Activated CD4-positive, alpha-beta T cell treated with anti-CD3 and anti-CD28 coated beads for 36 hours (primary cell): Measurements from ENCODE around the gene HMGCLL1. TPM values are rescaled to one million over a fixed set of nuclear protein-coding genes. Genes with fewer than 3 reads are reported as not detected.

Source experiments
- ATAC-seq: fragments of 200-7000 bp; cut with Tn5 transposase; one replicate; pipeline ENCODE4 v1.10.0; 2021; ENCODE audit warnings: mild to moderate bottlenecking, moderate library complexity
- CTCF ChIA-PET: fragments of 350-600 bp; sonication (Branson Sonifier 250); formaldehyde crosslinking; loops from one replicate; lab custom pipeline; 2021; ENCODE audit warnings: antibody characterized with exemption; lab: Charles Lee
- POLR2A ChIA-PET: fragments of 350-600 bp; sonication (Branson Sonifier 250); formaldehyde crosslinking; loops from one replicate; lab custom pipeline; 2021; ENCODE audit warnings: antibody characterized with exemption, inconsistent platforms; lab: Charles Lee
- DNase-seq: peaks from one replicate; pipeline ENCODE4 v3.0.0-alpha.2; 2020
- H3K27ac Mint-ChIP-seq: one replicate; pipeline ENCODE4 v1.8.0; 2021; ENCODE audit warnings: mixed read lengths
- H3K27me3 Mint-ChIP-seq: one replicate; pipeline ENCODE4 v1.8.0; 2021; ENCODE audit warnings: mixed read lengths
- H3K36me3 Mint-ChIP-seq: one replicate; pipeline ENCODE4 v1.8.0; 2021; ENCODE audit warnings: low read depth, mixed read lengths
- H3K4me1 Mint-ChIP-seq: one replicate; pipeline ENCODE4 v1.8.0; 2021; ENCODE audit warnings: mixed read lengths
- H3K4me3 Mint-ChIP-seq: one replicate; pipeline ENCODE4 v1.8.0; 2021; ENCODE audit warnings: mild to moderate bottlenecking, moderate library complexity, mixed read lengths
- H3K9me3 Mint-ChIP-seq: one replicate; pipeline ENCODE4 v1.8.0; 2021; ENCODE audit warnings: low read depth, mixed read lengths
- intact Hi-C, 2 experiments: fragments of 100-400 bp; cut with DNase I in 1 of 2; cut with micrococcal nuclease in 1 of 2; formaldehyde crosslinking; loops; one replicate each; pipeline versions ENCODE4 v1.14.2 to v1.15.1; 2022 to 2024; cut with DNase I, micrococcal nuclease
- total RNA-seq, 2 experiments: library from RNA; stranded (reverse); gene quantifications; one replicate each; pipeline ENCODE4 v1.2.3, GENCODE V29; 2021

The HMGCLL1 gene
- total RNA-seq, 2 experiments from 2014 or later, result not detected

GRCh38 chr6:55568808-55569439 lies 10.1 kb downstream of the HMGCLL1 start:
- no peaks in the 10 kb centered on the region for H3K4me1 Mint-ChIP-seq
- no peak overlapping the region for H3K27ac Mint-ChIP-seq
- ATAC-seq (no peak), DNase-seq (no peak)
- no peak overlapping the region for H3K4me3 Mint-ChIP-seq
- ChIA-PET POLR2A (no interaction called here), CTCF (interaction anchor here (1.2 kb wide), 1 partner anchor 11 kb away, joined by 3 read pairs; the partner anchor contains the start of gene HMGCLL1)
- H3K36me3 Mint-ChIP-seq, result no peaks in the 10 kb centered on the region
- intact Hi-C loops, result no loop called here
- H3K9me3 Mint-ChIP-seq, result peaks cover 7% of the 10 kb centered on the region
- no peaks in the 10 kb centered on the region for H3K27me3 Mint-ChIP-seq

- Mint-ChIP-seq H3K4me1 (no peaks in the 10 kb centered on the region), H3K36me3 (no peaks in the 10 kb centered on the region), H3K27ac (no peak overlapping the region), H3K9me3 (peaks cover 2% of the 10 kb centered on the region), H3K4me3 (no peak overlapping the region), H3K27me3 (no peaks in the 10 kb centered on the region)
- CTCF ChIA-PET, result no interaction called here
- no peak for ATAC-seq
- no peak for DNase-seq
- intact Hi-C loops, result no loop called here
- POLR2A ChIA-PET, result no interaction called here
These were observed 11.4 kb downstream of the HMGCLL1 start for GRCh38 chr6:55567558-55567957.

- Mint-ChIP-seq H3K4me3 (no peak overlapping the region), H3K4me1 (no peaks in the 10 kb centered on the region), H3K27ac (no peak overlapping the region), H3K36me3 (no peaks in the 10 kb centered on the region), H3K27me3 (no peaks in the 10 kb centered on the region), H3K9me3 (no peaks in the 10 kb centered on the region)
- no peak for ATAC-seq
- no peak for DNase-seq
- ChIA-PET POLR2A (no interaction called here), CTCF (no interaction called here)
- intact Hi-C loops, result no loop called here
These were observed 12.8 kb downstream of the HMGCLL1 start for GRCh38 chr6:55566036-55566710.

GRCh38 chr6:55562318-55562717 lies 16.7 kb downstream of the HMGCLL1 start:
- Mint-ChIP-seq H3K27me3 (no peaks in the 10 kb centered on the region), H3K27ac (no peak overlapping the region), H3K4me1 (no peaks in the 10 kb centered on the region), H3K36me3 (no peaks in the 10 kb centered on the region), H3K9me3 (no peaks in the 10 kb centered on the region), H3K4me3 (no peak overlapping the region)
- no peak for ATAC-seq
- ChIA-PET POLR2A (no interaction called here), CTCF (no interaction called here)
- DNase-seq, result no peak
- intact Hi-C loops, result no loop called here

- H3K27ac Mint-ChIP-seq, result no peak overlapping the region
- H3K4me1 Mint-ChIP-seq, result no peaks in the 10 kb centered on the region
- DNase-seq (no peak), ATAC-seq (no peak)
- H3K27me3 Mint-ChIP-seq, result no peaks in the 10 kb centered on the region
- no peaks in the 10 kb centered on the region for H3K9me3 Mint-ChIP-seq
- intact Hi-C loops, result no loop called here
- POLR2A ChIA-PET, result no interaction called here
- CTCF ChIA-PET, result interaction anchor here (0.7 kb wide), 1 partner anchor 141 kb away, joined by 3 read pairs; no protein-coding TSS in a partner anchor
- no peak overlapping the region for H3K4me3 Mint-ChIP-seq
- H3K36me3 Mint-ChIP-seq, result no peaks in the 10 kb centered on the region
These were observed 18.6 kb downstream of the HMGCLL1 start for GRCh38 chr6:55560290-55560885.

- H3K9me3 Mint-ChIP-seq, result no peaks in the 10 kb centered on the region
- no peak overlapping the region for H3K27ac Mint-ChIP-seq
- H3K36me3 Mint-ChIP-seq, result no peaks in the 10 kb centered on the region
- ChIA-PET POLR2A (no interaction called here), CTCF (no interaction called here)
- no peak overlapping the region for H3K4me3 Mint-ChIP-seq
- ATAC-seq (no peak), DNase-seq (no peak)
- no peaks in the 10 kb centered on the region for H3K4me1 Mint-ChIP-seq
- H3K27me3 Mint-ChIP-seq, result no peaks in the 10 kb centered on the region
- intact Hi-C loops, result no loop called here
These were observed 21.8 kb downstream of the HMGCLL1 start for GRCh38 chr6:55557146-55557545.

GRCh38 chr6:55545791-55546190 lies 33.2 kb downstream of the HMGCLL1 start:
- no peaks in the 10 kb centered on the region for H3K4me1 Mint-ChIP-seq
- H3K36me3 Mint-ChIP-seq, result no peaks in the 10 kb centered on the region
- intact Hi-C loops, result no loop called here
- ChIA-PET POLR2A (no interaction called here), CTCF (no interaction called here)
- no peaks in the 10 kb centered on the region for H3K9me3 Mint-ChIP-seq
- H3K27ac Mint-ChIP-seq, result no peak overlapping the region
- H3K4me3 Mint-ChIP-seq, result no peak overlapping the region
- H3K27me3 Mint-ChIP-seq, result no peaks in the 10 kb centered on the region
- DNase-seq, result no peak
- ATAC-seq, result no peak

- H3K36me3 Mint-ChIP-seq, result no peaks in the 10 kb centered on the region
- no peak overlapping the region for H3K4me3 Mint-ChIP-seq
- ATAC-seq (no peak), DNase-seq (no peak)
- POLR2A ChIA-PET, result no interaction called here
- intact Hi-C loops, result no loop called here
- H3K27ac Mint-ChIP-seq, result no peak overlapping the region
- no peaks in the 10 kb centered on the region for H3K9me3 Mint-ChIP-seq
- CTCF ChIA-PET, result no interaction called here
- no peaks in the 10 kb centered on the region for H3K4me1 Mint-ChIP-seq
- no peaks in the 10 kb centered on the region for H3K27me3 Mint-ChIP-seq
These were observed 35.2 kb downstream of the HMGCLL1 start for GRCh38 chr6:55543633-55544309.

GRCh38 chr6:55541024-55541423 lies 38.0 kb downstream of the HMGCLL1 start:
- ChIA-PET CTCF (no interaction called here), POLR2A (no interaction called here)
- H3K4me1 Mint-ChIP-seq, result no peaks in the 10 kb centered on the region
- DNase-seq (no peak), ATAC-seq (no peak)
- no peaks in the 10 kb centered on the region for H3K36me3 Mint-ChIP-seq
- intact Hi-C loops, result no loop called here
- H3K27ac Mint-ChIP-seq, result no peak overlapping the region
- no peaks in the 10 kb centered on the region for H3K27me3 Mint-ChIP-seq
- H3K4me3 Mint-ChIP-seq, result no peak overlapping the region
- no peaks in the 10 kb centered on the region for H3K9me3 Mint-ChIP-seq

- ATAC-seq (no peak), DNase-seq (no peak)
- no peak overlapping the region for H3K4me3 Mint-ChIP-seq
- H3K27ac Mint-ChIP-seq, result no peak overlapping the region
- POLR2A ChIA-PET, result no interaction called here
- no peaks in the 10 kb centered on the region for H3K9me3 Mint-ChIP-seq
- CTCF ChIA-PET, result no interaction called here
- no peaks in the 10 kb centered on the region for H3K27me3 Mint-ChIP-seq
- H3K4me1 Mint-ChIP-seq, result no peaks in the 10 kb centered on the region
- no peaks in the 10 kb centered on the region for H3K36me3 Mint-ChIP-seq
- intact Hi-C loops, result no loop called here
These were observed 42.5 kb downstream of the HMGCLL1 start for GRCh38 chr6:55536391-55536956.

GRCh38 chr6:55531496-55531895 lies 47.5 kb downstream of the HMGCLL1 start:
- H3K4me3 Mint-ChIP-seq, result no peak overlapping the region
- H3K36me3 Mint-ChIP-seq, result no peaks in the 10 kb centered on the region
- ChIA-PET POLR2A (no interaction called here), CTCF (no interaction called here)
- ATAC-seq (no peak), DNase-seq (no peak)
- H3K27me3 Mint-ChIP-seq, result no peaks in the 10 kb centered on the region
- H3K9me3 Mint-ChIP-seq, result no peaks in the 10 kb centered on the region
- H3K4me1 Mint-ChIP-seq, result no peaks in the 10 kb centered on the region
- intact Hi-C loops, result no loop called here
- H3K27ac Mint-ChIP-seq, result no peak overlapping the region
